Type B pancreatic cell (in vitro differentiated cells): ENCODE results near the gene SCFD2. TPM values are rescaled to one million over a fixed set of nuclear protein-coding genes. Genes with fewer than 3 reads are reported as not detected.

Experiments
- DNase-seq: peaks from one replicate; pipeline ENCODE4 v3.0.0; 2021; ENCODE audit warnings: mixed read lengths; ENCODE audit not compliant: unreplicated experiment; ENCODE audit errors: extremely low spot score
- H3K27ac Mint-ChIP-seq: 2 replicates; pipeline ENCODE4 v1.8.0; 2021; ENCODE audit warnings: mild to moderate bottlenecking, mixed read lengths
- H3K27me3 Mint-ChIP-seq: 2 replicates; pipeline ENCODE4 v1.8.0; 2021; ENCODE audit warnings: mixed read lengths
- H3K36me3 Mint-ChIP-seq: 2 replicates; pipeline ENCODE4 v1.8.0; 2021; ENCODE audit warnings: mixed read lengths
- H3K4me1 Mint-ChIP-seq: one replicate; pipeline ENCODE4 v1.8.0; 2021; ENCODE audit warnings: mixed read lengths; ENCODE audit not compliant: unreplicated experiment
- H3K4me3 Mint-ChIP-seq: 2 replicates; pipeline ENCODE4 v1.8.0; 2021; ENCODE audit warnings: mild to moderate bottlenecking, mixed read lengths
- H3K9me3 Mint-ChIP-seq: 2 replicates; pipeline ENCODE4 v1.8.0; 2021; ENCODE audit warnings: mixed read lengths
- total RNA-seq: library from RNA; stranded (reverse); gene quantifications from 2 replicates; pipeline ENCODE4 v1.2.1, GENCODE V29; 2021; ENCODE audit warnings: low replicate concordance
- TF ChIP-seq, protein P1 (sequence below): fragments of 200-600 bp; sonication (generic); conservative IDR thresholded peaks from 2 replicates; pipeline ENCODE4 v1.5.0; 2021; ENCODE audit warnings: antibody characterized with exemption, mild to moderate bottlenecking

SCFD2 gene
- total RNA-seq, 1 donor from 2014 or later, result 11.2 TPM

DNA sequence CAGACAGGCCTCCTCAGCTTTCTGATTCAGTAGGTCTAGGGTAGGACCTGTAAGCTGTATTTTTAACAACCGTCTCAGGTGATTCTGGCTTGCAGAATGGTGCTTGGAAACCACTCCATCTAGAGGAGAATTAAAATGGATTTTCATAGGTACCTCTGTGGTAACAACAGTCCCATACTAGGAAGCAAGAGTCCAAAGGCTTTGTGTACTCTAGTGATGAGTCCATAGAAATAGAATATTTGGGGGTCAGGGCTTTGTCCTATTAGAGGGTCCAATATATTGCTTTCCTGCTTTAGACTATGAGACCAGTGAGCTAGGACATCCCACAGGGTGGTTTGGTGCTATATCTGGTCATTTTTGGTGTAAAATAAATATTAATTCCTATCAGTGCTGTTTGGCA is 242.0 kb downstream of the SCFD2 start:
- peaks cover 27% of the 10 kb centered on the region for H3K4me1 Mint-ChIP-seq
- TF ChIP-seq, protein P1, sequence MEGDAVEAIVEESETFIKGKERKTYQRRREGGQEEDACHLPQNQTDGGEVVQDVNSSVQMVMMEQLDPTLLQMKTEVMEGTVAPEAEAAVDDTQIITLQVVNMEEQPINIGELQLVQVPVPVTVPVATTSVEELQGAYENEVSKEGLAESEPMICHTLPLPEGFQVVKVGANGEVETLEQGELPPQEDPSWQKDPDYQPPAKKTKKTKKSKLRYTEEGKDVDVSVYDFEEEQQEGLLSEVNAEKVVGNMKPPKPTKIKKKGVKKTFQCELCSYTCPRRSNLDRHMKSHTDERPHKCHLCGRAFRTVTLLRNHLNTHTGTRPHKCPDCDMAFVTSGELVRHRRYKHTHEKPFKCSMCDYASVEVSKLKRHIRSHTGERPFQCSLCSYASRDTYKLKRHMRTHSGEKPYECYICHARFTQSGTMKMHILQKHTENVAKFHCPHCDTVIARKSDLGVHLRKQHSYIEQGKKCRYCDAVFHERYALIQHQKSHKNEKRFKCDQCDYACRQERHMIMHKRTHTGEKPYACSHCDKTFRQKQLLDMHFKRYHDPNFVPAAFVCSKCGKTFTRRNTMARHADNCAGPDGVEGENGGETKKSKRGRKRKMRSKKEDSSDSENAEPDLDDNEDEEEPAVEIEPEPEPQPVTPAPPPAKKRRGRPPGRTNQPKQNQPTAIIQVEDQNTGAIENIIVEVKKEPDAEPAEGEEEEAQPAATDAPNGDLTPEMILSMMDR, result no peak
- DNase-seq, result no peak
- H3K27me3 Mint-ChIP-seq, result no peaks in the 10 kb centered on the region
- no peaks in the 10 kb centered on the region for H3K36me3 Mint-ChIP-seq
- no peak overlapping the region for H3K4me3 Mint-ChIP-seq
- no peaks in the 10 kb centered on the region for H3K9me3 Mint-ChIP-seq
- no peak overlapping the region for H3K27ac Mint-ChIP-seq

DNA sequence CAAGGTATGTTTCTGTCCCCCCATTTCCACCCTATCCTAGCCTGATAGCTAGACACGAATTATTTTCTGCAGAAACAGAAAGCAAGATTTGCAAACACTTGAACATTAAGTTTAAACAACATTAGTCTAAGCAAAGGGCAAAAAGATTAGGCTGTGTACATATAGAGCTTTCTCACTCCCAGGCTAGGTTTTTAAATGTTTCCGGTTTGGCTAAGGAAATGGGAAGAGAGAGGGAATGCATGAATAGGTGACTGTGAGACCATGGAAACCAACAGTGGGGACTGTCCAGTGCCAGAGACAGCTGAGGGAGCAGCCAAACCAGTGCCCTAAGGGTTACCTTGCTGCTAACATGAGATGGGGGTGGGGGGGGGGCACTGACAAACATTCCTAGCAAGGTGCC is 242.7 kb downstream of the SCFD2 start:
- no peaks in the 10 kb centered on the region for H3K9me3 Mint-ChIP-seq
- H3K36me3 Mint-ChIP-seq, result no peaks in the 10 kb centered on the region
- TF ChIP-seq, protein P1, result no peak
- H3K4me1 Mint-ChIP-seq, result peaks cover 33% of the 10 kb centered on the region
- H3K4me3 Mint-ChIP-seq, result no peak overlapping the region
- H3K27ac Mint-ChIP-seq, result no peak overlapping the region
- DNase-seq, result no peak
- no peaks in the 10 kb centered on the region for H3K27me3 Mint-ChIP-seq

GRCh38 chr4:53122280-53123116 is 243.4 kb downstream of the SCFD2 start:
- TF ChIP-seq, protein P1, result no peak
- H3K4me1 Mint-ChIP-seq, result peaks cover 33% of the 10 kb centered on the region
- DNase-seq, result no peak
- no peaks in the 10 kb centered on the region for H3K9me3 Mint-ChIP-seq
- H3K36me3 Mint-ChIP-seq, result no peaks in the 10 kb centered on the region
- no peak overlapping the region for H3K4me3 Mint-ChIP-seq
- no peak overlapping the region for H3K27ac Mint-ChIP-seq
- H3K27me3 Mint-ChIP-seq, result no peaks in the 10 kb centered on the region

DNA sequence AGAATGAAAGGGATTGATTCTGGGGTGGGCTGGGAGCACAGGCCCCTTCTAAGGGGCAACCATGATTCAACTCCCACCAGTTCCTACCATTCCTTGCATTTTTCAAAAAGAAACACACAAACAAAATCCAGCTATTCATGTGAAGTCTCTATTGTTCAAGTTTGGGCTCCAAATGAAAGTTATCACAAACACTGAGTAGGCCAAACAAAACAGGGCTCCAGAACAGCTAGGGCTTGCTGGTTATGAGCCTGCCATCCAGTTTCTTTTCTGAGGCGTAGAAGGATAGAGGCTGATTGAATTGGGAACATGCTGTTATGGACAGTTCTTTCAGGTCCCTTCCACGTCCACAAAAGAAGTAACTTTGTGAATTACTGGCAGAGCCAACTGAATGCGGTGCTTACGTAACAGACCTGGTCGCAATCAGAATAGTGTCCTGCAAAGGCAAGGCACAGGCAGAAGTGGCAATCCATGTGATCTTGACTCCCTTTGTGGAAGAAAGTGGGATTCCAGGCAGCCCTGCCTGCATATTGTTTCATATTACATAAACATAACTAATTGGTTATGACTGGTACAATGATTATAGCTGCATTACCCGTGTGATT is 244.5 kb downstream of the SCFD2 start:
- peaks cover 39% of the 10 kb centered on the region for H3K4me1 Mint-ChIP-seq
- DNase-seq, result no peak
- TF ChIP-seq, protein P1, result no peak
- no peaks in the 10 kb centered on the region for H3K36me3 Mint-ChIP-seq
- no peaks in the 10 kb centered on the region for H3K27me3 Mint-ChIP-seq
- no peaks in the 10 kb centered on the region for H3K9me3 Mint-ChIP-seq
- H3K4me3 Mint-ChIP-seq, result no peak overlapping the region
- H3K27ac Mint-ChIP-seq, result no peak overlapping the region

GRCh38 chr4:53120778-53121177 is 245.1 kb downstream of the SCFD2 start:
- Mint-ChIP-seq H3K4me3 (no peak overlapping the region), H3K27me3 (no peaks in the 10 kb centered on the region), H3K9me3 (no peaks in the 10 kb centered on the region), H3K36me3 (no peaks in the 10 kb centered on the region), H3K4me1 (peaks cover 42% of the 10 kb centered on the region), H3K27ac (no peak overlapping the region)
- no peak for DNase-seq
- TF ChIP-seq, protein P1, result no peak
